ENCODE measurements around the gene SHROOM3.

Gene SHROOM3

GRCh38 chr4:76624241-76624681, 189.2 kb downstream of the SHROOM3 start:
- DNase-seq (ENCODE audit: low read depth in 3 of 3) = no peak

DNA sequence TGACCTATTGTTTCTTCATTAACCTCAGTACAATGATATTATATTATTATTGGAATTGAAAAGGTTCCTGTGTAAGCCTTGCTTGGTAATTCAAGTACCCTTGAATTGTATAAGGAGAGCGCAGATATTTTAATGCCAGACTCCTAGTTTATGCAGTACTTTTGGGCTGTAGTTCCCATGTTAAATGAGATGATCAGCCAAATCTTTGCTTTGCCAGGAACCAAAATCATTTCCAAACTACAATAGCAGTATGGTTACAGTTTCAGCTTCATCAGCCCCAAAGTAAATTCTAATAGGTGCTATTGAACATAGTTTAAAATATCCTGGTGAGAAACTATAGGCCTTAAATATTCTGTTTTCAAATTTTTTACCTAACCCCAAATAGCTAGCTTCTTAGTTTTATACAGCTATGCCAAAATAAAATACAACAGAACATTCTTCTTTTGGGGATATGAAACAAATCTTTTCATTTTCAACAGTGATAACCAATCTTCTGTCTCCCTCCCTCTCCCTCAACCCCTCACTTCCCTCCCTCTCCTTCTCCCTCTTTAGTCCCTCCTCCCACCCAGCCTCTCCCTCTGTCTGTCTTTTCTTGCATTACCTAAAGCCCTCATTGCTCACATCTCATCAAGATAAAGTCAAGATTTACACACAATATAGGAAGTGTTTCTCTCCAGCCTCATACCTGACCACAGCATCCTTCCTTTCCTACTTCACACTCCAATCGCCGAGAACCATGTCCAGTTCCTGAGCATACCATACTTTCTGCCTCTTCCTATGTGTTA, 190.1 kb downstream of the SHROOM3 start:
- no peak for DNase-seq (ENCODE audit: low read depth in 3 of 3)

- no peak for DNase-seq (ENCODE audit: low read depth in 3 of 3)
Observed at GRCh38 chr4:76626686-76627465, 191.8 kb downstream of the SHROOM3 start.

GRCh38 chr4:76628251-76628650, 193.2 kb downstream of the SHROOM3 start:
- DNase-seq (ENCODE audit: low read depth in 3 of 3) = no peak

- no peak for DNase-seq (ENCODE audit: low read depth in 3 of 3)
Observed at GRCh38 chr4:76630741-76631140, 195.7 kb downstream of the SHROOM3 start.

- no peak for DNase-seq (ENCODE audit: low read depth in 3 of 3)
Observed at GRCh38 chr4:76634220-76634619, 199.2 kb downstream of the SHROOM3 start.

DNA sequence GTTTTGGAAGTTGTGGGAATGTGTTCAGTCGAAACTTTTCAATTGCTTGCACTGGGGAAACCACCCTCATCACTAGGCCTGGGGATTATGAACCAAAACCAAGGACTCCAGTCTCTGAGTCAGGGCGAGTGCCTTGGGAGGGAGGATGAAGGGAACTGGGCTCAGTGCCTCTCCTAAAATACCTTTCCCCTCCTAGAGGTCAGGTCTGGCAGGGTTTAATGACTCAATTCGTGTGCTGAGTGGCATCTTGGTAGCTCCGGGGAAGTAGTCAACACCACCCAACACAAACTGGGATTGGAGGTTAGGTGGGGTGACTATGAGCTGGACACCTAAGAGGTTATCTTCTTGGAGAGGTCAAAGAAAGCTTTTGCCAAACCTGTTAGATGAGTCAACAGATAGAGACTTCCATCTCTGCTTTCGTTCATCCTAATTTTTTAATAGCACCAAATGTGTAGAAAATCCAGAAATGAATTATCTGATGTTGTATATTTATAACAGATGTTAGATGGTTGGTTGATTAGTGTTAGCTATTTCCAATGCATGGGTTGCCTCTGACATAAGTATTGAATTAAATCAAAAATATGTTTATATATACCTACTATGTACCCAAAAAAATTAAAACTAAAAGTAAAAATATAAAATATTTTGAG, 202.8 kb downstream of the SHROOM3 start:
- DNase-seq (ENCODE audit: low read depth in 3 of 3) = no peak

GRCh38 chr4:76639288-76639687, 204.3 kb downstream of the SHROOM3 start:
- no peak for DNase-seq (ENCODE audit: low read depth in 3 of 3)

DNA sequence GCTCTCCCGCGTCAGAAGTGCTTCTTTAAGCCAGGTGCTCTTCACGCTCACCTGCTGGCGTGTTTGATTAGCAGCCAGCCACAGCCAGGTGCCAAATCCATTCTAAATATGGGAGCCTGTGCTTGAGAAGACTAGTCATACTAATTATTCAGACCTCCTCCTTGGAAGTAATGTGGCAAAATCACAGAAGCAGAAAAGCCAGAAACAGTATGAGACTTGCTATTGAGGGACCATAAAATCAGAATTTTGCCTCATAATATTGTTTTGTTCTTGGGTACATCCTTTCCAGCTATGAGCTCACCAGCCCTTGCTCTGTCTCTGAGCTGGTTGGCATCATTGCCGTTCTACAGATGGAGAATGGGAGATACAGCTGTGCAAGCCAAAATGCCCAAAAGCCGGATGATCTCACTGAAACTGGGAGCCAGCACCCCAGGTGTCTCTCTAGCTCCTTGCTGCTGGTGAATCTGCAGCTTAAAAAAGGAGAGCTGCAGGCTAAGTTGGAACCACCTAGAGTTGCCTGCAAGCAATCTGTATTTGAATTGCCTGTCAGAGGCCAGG, 205.4 kb downstream of the SHROOM3 start:
- no peak for DNase-seq (ENCODE audit: low read depth in 3 of 3)

DNA sequence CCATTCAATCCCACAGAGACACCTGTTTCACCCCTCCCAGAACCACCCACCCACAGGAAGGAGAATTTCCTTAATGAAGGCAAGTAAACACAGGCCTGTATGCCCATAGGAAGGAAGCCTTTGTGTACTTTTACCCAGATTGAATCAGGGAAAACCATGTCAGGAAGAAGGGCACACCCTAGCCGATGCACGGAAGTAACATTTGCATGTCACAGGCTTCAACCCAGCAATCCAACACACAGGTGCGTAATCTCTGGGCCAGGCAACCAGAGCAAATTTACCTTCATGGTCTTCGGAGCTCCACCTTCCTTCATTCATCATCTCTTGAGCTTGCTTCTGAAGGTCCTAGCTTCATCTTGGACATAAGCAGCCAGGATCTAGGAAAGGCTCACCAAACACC, 206.3 kb downstream of the SHROOM3 start:
- DNase-seq (ENCODE audit: low read depth in 3 of 3) = no peak

DNA sequence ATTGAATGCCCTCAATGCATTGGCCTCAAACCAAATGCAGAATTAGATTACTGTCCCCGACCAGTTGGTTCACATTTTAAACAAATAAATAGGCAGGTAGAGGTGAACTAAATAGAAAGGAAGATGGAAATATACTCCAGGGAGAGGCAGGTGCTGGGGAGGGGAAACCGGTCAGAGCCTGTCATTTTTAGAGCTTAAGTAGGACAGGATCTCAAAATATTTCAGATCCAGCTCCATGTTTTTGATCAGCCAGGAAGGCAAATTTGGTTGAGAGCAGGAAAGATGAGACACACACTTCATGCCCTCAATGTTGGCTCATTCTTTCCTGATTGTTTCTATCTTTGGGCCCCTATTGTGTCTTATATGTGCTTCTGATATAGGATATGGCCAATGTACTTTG, 206.7 kb downstream of the SHROOM3 start:
- no peak for DNase-seq (ENCODE audit: low read depth in 3 of 3)

DNA sequence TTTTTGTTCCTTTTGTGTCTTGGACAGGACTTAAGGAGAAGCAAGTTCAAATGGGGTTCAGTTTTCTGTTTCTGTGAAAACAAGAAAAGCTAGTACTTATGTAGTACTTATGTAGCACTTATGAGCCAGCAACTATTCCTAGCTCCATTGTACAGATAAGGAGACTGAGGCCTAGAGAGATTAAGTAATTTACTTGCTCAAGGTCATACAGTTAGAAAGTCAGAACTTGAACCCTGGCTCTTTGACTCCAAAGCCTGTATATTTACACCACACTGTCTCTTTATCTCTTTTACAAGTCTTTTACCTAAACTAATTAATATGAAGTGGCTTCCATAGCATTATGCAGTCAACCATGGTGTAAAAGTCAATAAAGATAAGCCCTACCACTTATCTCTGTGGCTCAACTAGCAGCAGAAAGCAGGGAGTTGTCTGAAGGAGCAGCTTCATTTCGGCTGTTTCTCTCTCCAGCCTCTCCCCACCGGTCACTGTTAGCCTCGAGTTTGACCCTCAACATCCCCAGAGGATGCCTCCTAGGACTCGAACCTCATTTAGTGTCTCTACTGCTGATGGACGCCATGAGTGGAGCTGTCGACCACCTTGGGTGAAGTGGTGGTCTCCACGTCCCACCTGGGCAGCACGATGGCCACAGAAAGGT, 209.9 kb downstream of the SHROOM3 start:
- DNase-seq (ENCODE audit: low read depth in 3 of 3) = no peak

GRCh38 chr4:76649086-76649485, 214.1 kb downstream of the SHROOM3 start:
- DNase-seq (ENCODE audit: low read depth in 3 of 3) = no peak

GRCh38 chr4:76651616-76652015, 216.6 kb downstream of the SHROOM3 start:
- no peak for DNase-seq (ENCODE audit: low read depth in 3 of 3)

- no peak for DNase-seq (ENCODE audit: low read depth in 3 of 3)
Observed at GRCh38 chr4:76652389-76652788, 217.4 kb downstream of the SHROOM3 start.

- no peak for DNase-seq (ENCODE audit: low read depth in 3 of 3)
Observed at GRCh38 chr4:76654084-76654483, 219.1 kb downstream of the SHROOM3 start.

- DNase-seq (ENCODE audit: low read depth in 3 of 3) = no peak
Observed at GRCh38 chr4:76654791-76655190, 219.8 kb downstream of the SHROOM3 start.

GRCh38 chr4:76655566-76656479, 220.8 kb downstream of the SHROOM3 start:
- DNase-seq (ENCODE audit: low read depth in 3 of 3) = no peak

DNA sequence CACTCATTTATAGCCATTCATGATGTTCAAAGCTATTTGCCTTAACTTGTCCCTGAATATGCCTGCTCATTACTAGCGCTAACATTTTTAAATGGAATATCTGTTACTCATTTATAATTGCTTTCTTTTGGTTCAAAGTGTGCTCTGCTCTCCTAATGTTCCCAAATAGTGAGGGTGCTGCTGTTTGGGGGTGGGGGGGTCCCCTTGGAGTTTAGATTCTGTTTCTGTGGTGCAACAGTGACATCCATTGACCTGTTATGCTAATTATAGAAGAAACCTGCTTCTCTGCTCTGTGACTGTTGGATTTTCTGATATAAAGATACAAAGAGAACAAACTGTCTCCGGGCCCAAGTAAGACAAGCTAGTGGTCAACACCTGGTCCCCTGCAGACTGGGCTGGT, 222.4 kb downstream of the SHROOM3 start:
- DNase-seq (ENCODE audit: low read depth in 3 of 3) = no peak

GRCh38 chr4:76658231-76659102, 223.4 kb downstream of the SHROOM3 start:
- no peak for DNase-seq (ENCODE audit: low read depth in 3 of 3)

Data from stimulated activated CD4-positive, alpha-beta T cell treated with anti-CD3 and anti-CD28 coated beads, TNF-alpha, amount 100 ng/mL, for 48 hours (primary cell).